ENCODE data around the gene GPR65. TPM values are rescaled to one million over a fixed set of nuclear protein-coding genes. Genes with fewer than 3 reads are reported as not detected.

Gene GPR65
- total RNA-seq, 4 donors from 2014 or later = 0.44 to 1.3 (median 0.70) TPM

DNA sequence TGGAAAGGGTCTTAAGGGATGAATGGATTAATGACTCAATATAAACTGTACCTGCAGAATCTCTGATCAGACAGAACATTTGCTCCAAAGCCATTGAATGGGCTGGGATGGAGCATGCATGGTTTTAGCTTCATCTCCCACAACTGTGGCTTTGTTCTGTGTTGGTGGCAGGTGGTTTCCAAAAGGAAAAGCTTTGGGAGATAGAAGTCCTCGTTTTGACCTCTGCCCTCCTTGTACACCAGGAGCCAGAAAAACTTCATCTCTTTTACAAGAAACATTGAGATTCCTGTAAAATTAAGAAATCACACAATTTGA is 39.5 kb downstream of the GPR65 start:
- no peaks in the 10 kb centered on the region for H3K27me3 ChIP-seq
- WGBS, 2 donors = 50 to 71% methylated on average over 1 of the region's 1 CpG
- no peaks in the 10 kb centered on the region for H3K36me3 ChIP-seq
- H3K9me3 ChIP-seq = no peaks in the 10 kb centered on the region
- H3K4me1 ChIP-seq = no peaks in the 10 kb centered on the region
- TF ChIP-seq, protein P1, sequence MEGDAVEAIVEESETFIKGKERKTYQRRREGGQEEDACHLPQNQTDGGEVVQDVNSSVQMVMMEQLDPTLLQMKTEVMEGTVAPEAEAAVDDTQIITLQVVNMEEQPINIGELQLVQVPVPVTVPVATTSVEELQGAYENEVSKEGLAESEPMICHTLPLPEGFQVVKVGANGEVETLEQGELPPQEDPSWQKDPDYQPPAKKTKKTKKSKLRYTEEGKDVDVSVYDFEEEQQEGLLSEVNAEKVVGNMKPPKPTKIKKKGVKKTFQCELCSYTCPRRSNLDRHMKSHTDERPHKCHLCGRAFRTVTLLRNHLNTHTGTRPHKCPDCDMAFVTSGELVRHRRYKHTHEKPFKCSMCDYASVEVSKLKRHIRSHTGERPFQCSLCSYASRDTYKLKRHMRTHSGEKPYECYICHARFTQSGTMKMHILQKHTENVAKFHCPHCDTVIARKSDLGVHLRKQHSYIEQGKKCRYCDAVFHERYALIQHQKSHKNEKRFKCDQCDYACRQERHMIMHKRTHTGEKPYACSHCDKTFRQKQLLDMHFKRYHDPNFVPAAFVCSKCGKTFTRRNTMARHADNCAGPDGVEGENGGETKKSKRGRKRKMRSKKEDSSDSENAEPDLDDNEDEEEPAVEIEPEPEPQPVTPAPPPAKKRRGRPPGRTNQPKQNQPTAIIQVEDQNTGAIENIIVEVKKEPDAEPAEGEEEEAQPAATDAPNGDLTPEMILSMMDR (IDR thresholded peaks at IDR 0.05) = no peak
- TF ChIP-seq POLR2A (IDR thresholded peaks at IDR 0.05) = no peak
- intact Hi-C loops (cut with DNase I) = no loop called here
- H3K4me3 ChIP-seq (replicated peaks in 1 of 3) = no peak overlapping the region
- H3K27ac ChIP-seq = no peak overlapping the region
- no peak for DNase-seq

DNA sequence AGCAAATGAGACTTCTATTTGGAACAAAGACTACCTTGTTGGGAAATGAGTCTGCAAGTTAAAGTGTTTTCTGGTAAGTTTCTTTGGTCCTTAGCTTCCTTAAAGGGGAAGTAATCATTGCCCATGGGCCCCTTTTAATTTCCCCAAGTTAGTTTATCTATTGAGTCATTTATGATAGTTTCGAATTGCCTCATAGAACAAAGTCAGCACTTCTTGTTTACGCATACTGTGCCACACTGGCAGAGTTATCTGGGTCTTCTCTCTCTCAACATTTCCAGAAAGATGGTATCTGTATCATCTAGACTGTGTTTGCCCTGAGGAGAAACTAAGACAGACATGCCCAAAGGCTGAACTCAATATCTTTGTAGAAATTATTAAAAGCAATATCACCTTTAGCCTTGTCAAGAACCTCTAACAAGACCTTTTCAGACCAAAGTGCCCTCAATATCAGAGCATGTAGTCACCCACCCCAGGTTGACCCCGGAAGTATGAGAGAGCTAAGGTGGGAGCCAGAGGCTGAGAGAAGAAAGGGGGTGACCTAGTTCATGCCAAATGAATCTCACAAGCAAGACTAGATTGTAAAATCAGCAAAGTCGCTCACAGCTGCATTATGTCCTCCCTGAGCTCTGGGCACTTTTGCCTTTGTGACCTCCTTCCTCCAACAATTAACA is 40.0 kb downstream of the GPR65 start:
- 81 to 86% methylated on average over 4 of the region's 4 CpGs for WGBS, 2 donors
- no peak overlapping the region for H3K27ac ChIP-seq
- TF ChIP-seq, protein P1 (IDR thresholded peaks at IDR 0.05) = no peak
- no peak for TF ChIP-seq POLR2A (IDR thresholded peaks at IDR 0.05)

DNA sequence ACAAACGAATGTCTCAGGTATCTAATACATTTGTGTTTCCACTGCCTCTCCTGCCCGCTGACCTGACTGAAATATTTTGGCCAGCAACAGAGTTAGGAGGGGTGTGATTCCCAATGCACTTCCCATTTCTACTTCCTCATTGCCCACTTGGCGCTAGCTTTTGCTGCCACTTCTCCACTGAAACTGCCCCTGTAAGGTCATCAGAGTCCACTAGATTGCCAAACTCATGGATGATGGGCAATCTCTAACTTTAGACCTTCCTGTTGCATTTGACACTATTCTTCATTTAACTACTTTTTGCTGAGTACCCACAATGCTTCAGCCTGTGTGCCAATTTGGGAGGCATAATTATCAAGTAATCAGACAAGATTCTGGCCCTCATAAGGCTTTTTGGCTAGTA is 40.8 kb downstream of the GPR65 start:
- no peaks in the 10 kb centered on the region for H3K36me3 ChIP-seq
- H3K27me3 ChIP-seq = no peaks in the 10 kb centered on the region
- no peak overlapping the region for H3K27ac ChIP-seq
- TF ChIP-seq, protein P1 (IDR thresholded peaks at IDR 0.05) = no peak
- no peak for TF ChIP-seq POLR2A (IDR thresholded peaks at IDR 0.05)
- DNase-seq = no peak
- WGBS, 2 donors = 81 to 82% methylated on average over 3 of the region's 3 CpGs
- H3K4me3 ChIP-seq (replicated peaks in 1 of 3) = no peak overlapping the region
- H3K4me1 ChIP-seq = no peaks in the 10 kb centered on the region
- no peaks in the 10 kb centered on the region for H3K9me3 ChIP-seq
- intact Hi-C loops (cut with DNase I) = no loop called here

More for the DNA sequence above, 40.0 kb downstream of the GPR65 start:
- DNase-seq = no peak
- Histone ChIP-seq H3K4me3 (replicated peaks in 1 of 3) (no peak overlapping the region), H3K9me3 (no peaks in the 10 kb centered on the region), H3K4me1 (no peaks in the 10 kb centered on the region), H3K27me3 (no peaks in the 10 kb centered on the region), H3K36me3 (no peaks in the 10 kb centered on the region)
- intact Hi-C loops (cut with DNase I) = no loop called here

DNA sequence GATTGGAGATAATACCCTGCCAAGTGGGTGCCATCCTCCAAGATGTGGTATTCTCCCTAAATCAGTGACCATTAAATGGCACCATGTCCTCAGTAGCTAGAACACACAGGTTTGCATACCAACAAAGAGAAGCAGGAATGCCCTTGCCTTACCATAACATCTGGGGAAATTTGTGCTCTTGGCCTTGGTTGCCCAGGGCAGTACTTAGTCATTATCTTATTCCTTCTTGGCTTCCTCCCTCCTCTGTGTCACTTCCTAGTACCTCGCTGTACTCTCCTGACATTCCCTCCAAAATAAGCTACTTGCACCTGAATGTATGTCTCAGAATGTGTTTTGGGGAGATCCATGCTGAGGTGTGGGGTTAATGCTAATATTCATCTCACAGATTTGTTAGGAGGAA is 43.4 kb downstream of the GPR65 start:
- H3K4me1 ChIP-seq = no peaks in the 10 kb centered on the region
- H3K27ac ChIP-seq = no peak overlapping the region
- no peak overlapping the region for H3K4me3 ChIP-seq (replicated peaks in 1 of 3)
- H3K36me3 ChIP-seq = no peaks in the 10 kb centered on the region
- no peak for DNase-seq
- intact Hi-C loops (cut with DNase I) = no loop called here
- TF ChIP-seq, protein P1 (IDR thresholded peaks at IDR 0.05) = no peak
- TF ChIP-seq POLR2A (IDR thresholded peaks at IDR 0.05) = no peak
- H3K9me3 ChIP-seq = no peaks in the 10 kb centered on the region
- 75 to 81% methylated on average over 1 of the region's 1 CpG for WGBS, 2 donors
- no peaks in the 10 kb centered on the region for H3K27me3 ChIP-seq

DNA sequence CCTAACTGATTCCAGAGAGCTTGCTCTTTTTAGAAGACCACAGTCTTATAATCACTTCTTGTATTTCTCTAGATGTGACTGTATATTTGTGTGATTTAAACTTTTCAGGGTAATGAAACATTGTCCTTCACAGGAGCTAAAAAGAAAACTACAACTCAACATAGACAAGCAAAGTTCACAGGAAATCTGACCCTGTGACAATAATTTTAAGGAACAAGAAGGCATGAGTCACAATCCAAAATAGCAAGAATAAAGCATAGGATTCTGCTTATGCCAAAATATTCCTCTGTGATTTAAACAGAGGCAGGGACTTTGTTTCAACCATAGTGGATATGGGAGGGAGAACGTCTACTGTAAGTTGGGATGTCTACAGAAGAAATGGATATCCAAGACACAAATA is 44.3 kb downstream of the GPR65 start:
- no peak overlapping the region for H3K27ac ChIP-seq
- no peak for DNase-seq
- no peaks in the 10 kb centered on the region for H3K9me3 ChIP-seq
- no peak for TF ChIP-seq POLR2A (IDR thresholded peaks at IDR 0.05)
- TF ChIP-seq, protein P1 (IDR thresholded peaks at IDR 0.05) = no peak
- H3K36me3 ChIP-seq = no peaks in the 10 kb centered on the region
- H3K4me1 ChIP-seq = no peaks in the 10 kb centered on the region
- 69 to 77% methylated on average over 1 of the region's 1 CpG for WGBS, 2 donors
- intact Hi-C loops (cut with DNase I) = no loop called here
- H3K27me3 ChIP-seq = no peaks in the 10 kb centered on the region
- no peak overlapping the region for H3K4me3 ChIP-seq (replicated peaks in 1 of 3)

Data from thyroid gland (tissue), 4 donors.